DMS153 treated with DMSO at 0.1 percent for 48 hours (cell line): Measurements from ENCODE around the gene SIAH3.

Source experiments
- DNase-seq: peaks from one replicate; lab custom pipeline; 2025; ENCODE audit not compliant: unreplicated experiment; lab: John Stamatoyannopoulos, UW

SIAH3 gene

GRCh38 chr13:45863709-45864590 is 12.4 kb upstream of the SIAH3 start:
- DNase-seq = no peak

GRCh38 chr13:45861322-45861721 is 9.8 kb upstream of the SIAH3 start:
- no peak for DNase-seq

GRCh38 chr13:45860240-45860639 is 8.7 kb upstream of the SIAH3 start:
- no peak for DNase-seq

GRCh38 chr13:45859705-45860104 is 8.2 kb upstream of the SIAH3 start:
- DNase-seq = no peak

- DNase-seq = no peak
Measured at GRCh38 chr13:45852494-45852893, 941 bp upstream of the SIAH3 start.

GRCh38 chr13:45851956-45852355 is 403 bp upstream of the SIAH3 start:
- no peak for DNase-seq

GRCh38 chr13:45850027-45850613 is 1.4 kb downstream of the SIAH3 start:
- no peak for DNase-seq

- no peak for DNase-seq
Measured at GRCh38 chr13:45849408-45849807, 2.1 kb downstream of the SIAH3 start.

- DNase-seq = peak; percentile 40
Measured at GRCh38 chr13:45847554-45848224, 3.9 kb downstream of the SIAH3 start.

- DNase-seq = no peak
Measured at GRCh38 chr13:45846681-45847080, 4.9 kb downstream of the SIAH3 start.

- DNase-seq = no peak
Measured at GRCh38 chr13:45838171-45838745, 13.3 kb downstream of the SIAH3 start.

- no peak for DNase-seq
Measured at GRCh38 chr13:45837111-45837510, 14.4 kb downstream of the SIAH3 start.

- DNase-seq = no peak
Measured at GRCh38 chr13:45834411-45834994, 17.1 kb downstream of the SIAH3 start.

- no peak for DNase-seq
Measured at GRCh38 chr13:45833663-45834375, 17.7 kb downstream of the SIAH3 start.

- no peak for DNase-seq
Measured at GRCh38 chr13:45833242-45833641, 18.3 kb downstream of the SIAH3 start.

GRCh38 chr13:45831851-45832250 is 19.7 kb downstream of the SIAH3 start:
- DNase-seq = no peak

- no peak for DNase-seq
Measured at GRCh38 chr13:45830121-45830520, 21.4 kb downstream of the SIAH3 start.

- no peak for DNase-seq
Measured at GRCh38 chr13:45828256-45828968, 23.1 kb downstream of the SIAH3 start.

- DNase-seq = no peak
Measured at GRCh38 chr13:45827318-45827717, 24.2 kb downstream of the SIAH3 start.

GRCh38 chr13:45826731-45827130 is 24.8 kb downstream of the SIAH3 start:
- DNase-seq = no peak
